Measurements from ENCODE around the gene ZCCHC7. TPM values are rescaled to one million over a fixed set of nuclear protein-coding genes. Genes with fewer than 3 reads are reported as not detected.

Gene ZCCHC7
- total and polyA plus RNA-seq, 4 donors: 3.3 to 9.7 (median 7.6) TPM

- no peak for TF ChIP-seq REST (IDR thresholded peaks at IDR 0.05)
- no peak for TF ChIP-seq GABPA (IDR thresholded peaks at IDR 0.05 in 1 of 2, conservative IDR thresholded peaks at IDR 0.05 in 1 of 2)
These were observed 139.6 kb downstream of the ZCCHC7 start (continued) for GRCh38 chr9:37259951-37260350.

- 73% methylated on average over 4 of the region's 4 CpGs for WGBS
- Histone ChIP-seq H3K4me3 (ENCODE audit: low read depth in 1 of 3, low read length in 3 of 3) (no peak overlapping the region), H3K9me3 (ENCODE audit: control insufficient read depth in 4 of 4, low read length in 3 of 4) (no peaks in the 10 kb centered on the region), H3K4me1 (ENCODE audit: control insufficient read depth in 4 of 4, insufficient read depth in 4 of 4, low read length in 3 of 4) (no peaks in the 10 kb centered on the region), H3K27ac (ENCODE audit: low read depth in 1 of 2, low read length in 2 of 2) (no peak overlapping the region), H3K36me3 (ENCODE audit: control insufficient read depth in 4 of 4, insufficient read depth in 3 of 4, low read depth in 1 of 4, low read length in 3 of 4) (no peaks in the 10 kb centered on the region), H3K27me3 (ENCODE audit: control insufficient read depth in 4 of 4, insufficient read depth in 4 of 4, low read length in 3 of 4) (no peaks in the 10 kb centered on the region), H3K9ac (ENCODE audit: low read depth in 1 of 2, low read length in 2 of 2) (no peak overlapping the region)
- TF ChIP-seq CTCF (IDR thresholded peaks at IDR 0.05; ENCODE audit: low read depth, low read length, missing input control) (peak; percentile 35), SP1 (IDR thresholded peaks at IDR 0.05) (no peak), RAD21 (IDR thresholded peaks at IDR 0.05) (peak; percentile 63 to 75)
- DNase-seq (ENCODE audit: low spot score): no peak
These were observed 142.0 kb downstream of the ZCCHC7 start for GRCh38 chr9:37262410-37262809.

GRCh38 chr9:37264539-37264938, 144.2 kb downstream of the ZCCHC7 start:
- 92% methylated on average over 1 of the region's 1 CpG for WGBS

More at GRCh38 chr9:37264539-37264938, 144.2 kb downstream of the ZCCHC7 start:
- Histone ChIP-seq H3K9ac (ENCODE audit: low read depth in 1 of 2, low read length in 2 of 2) (no peak overlapping the region), H3K4me1 (ENCODE audit: control insufficient read depth in 4 of 4, insufficient read depth in 4 of 4, low read length in 3 of 4) (no peaks in the 10 kb centered on the region), H3K4me3 (ENCODE audit: low read depth in 1 of 3, low read length in 3 of 3) (no peak overlapping the region), H3K27me3 (ENCODE audit: control insufficient read depth in 4 of 4, insufficient read depth in 4 of 4, low read length in 3 of 4) (no peaks in the 10 kb centered on the region), H3K9me3 (ENCODE audit: control insufficient read depth in 4 of 4, low read length in 3 of 4) (no peaks in the 10 kb centered on the region), H3K36me3 (ENCODE audit: control insufficient read depth in 4 of 4, insufficient read depth in 3 of 4, low read depth in 1 of 4, low read length in 3 of 4) (no peaks in the 10 kb centered on the region), H3K27ac (ENCODE audit: low read depth in 1 of 2, low read length in 2 of 2) (no peak overlapping the region)
- no peak for DNase-seq (ENCODE audit: low spot score)
- TF ChIP-seq FOXA2 (IDR thresholded peaks at IDR 0.05): no peak
- TF ChIP-seq GABPA (IDR thresholded peaks at IDR 0.05 in 1 of 2, conservative IDR thresholded peaks at IDR 0.05 in 1 of 2): no peak
- no peak for TF ChIP-seq RXRA (IDR thresholded peaks at IDR 0.05)
- TF ChIP-seq MAX (IDR thresholded peaks at IDR 0.05): no peak
- TF ChIP-seq EGR1 (IDR thresholded peaks at IDR 0.05; ENCODE audit: low read depth in 2 of 2): no peak
- no peak for TF ChIP-seq YY1 (IDR thresholded peaks at IDR 0.05)
- TF ChIP-seq HNF4A (conservative IDR thresholded peaks at IDR 0.05): no peak
- TF ChIP-seq CTCF (IDR thresholded peaks at IDR 0.05; ENCODE audit: low read depth, low read length, missing input control): no peak
- TF ChIP-seq SP1 (IDR thresholded peaks at IDR 0.05): no peak
- no peak for TF ChIP-seq JUND (IDR thresholded peaks at IDR 0.05)
- no peak for TF ChIP-seq NR2F2 (IDR thresholded peaks at IDR 0.05)
- TF ChIP-seq RAD21 (IDR thresholded peaks at IDR 0.05): no peak
- TF ChIP-seq FOXA1 (IDR thresholded peaks at IDR 0.05): no peak
- no peak for TF ChIP-seq REST (IDR thresholded peaks at IDR 0.05)
- TF ChIP-seq ATF3 (IDR thresholded peaks at IDR 0.05): no peak
